C4-2B (cell line): Measurements from ENCODE around the gene CAMK4.

ENCODE experiments used
- ZFX ChIP-seq: fragments of 450-650 bp; IDR thresholded peaks from 2 replicates; pipeline ENCODE4 v1.6.1; 2017
- TF ChIP-seq, protein P1 (sequence below): fragments of 450-650 bp; conservative IDR thresholded peaks from 2 replicates; pipeline ENCODE4 v1.5.1; 2017; ENCODE audit warnings: mild to moderate bottlenecking

DNA sequence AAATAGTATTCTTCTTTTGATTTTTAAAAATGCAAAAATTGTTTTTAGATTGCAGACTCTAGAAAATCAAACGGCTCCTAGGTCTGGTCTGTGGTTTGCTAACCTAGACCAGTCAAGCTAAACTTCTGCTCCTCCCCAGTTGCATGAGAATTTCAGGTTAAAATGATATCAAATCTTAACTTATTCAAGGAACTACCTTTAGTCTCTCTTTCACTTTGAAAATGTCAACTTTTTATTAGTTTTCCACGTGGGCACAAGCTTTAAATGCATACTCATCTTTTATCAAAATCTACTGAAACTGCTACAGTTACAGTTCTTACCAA lies 8.8 kb downstream of the CAMK4 start:
- TF ChIP-seq, protein P1, sequence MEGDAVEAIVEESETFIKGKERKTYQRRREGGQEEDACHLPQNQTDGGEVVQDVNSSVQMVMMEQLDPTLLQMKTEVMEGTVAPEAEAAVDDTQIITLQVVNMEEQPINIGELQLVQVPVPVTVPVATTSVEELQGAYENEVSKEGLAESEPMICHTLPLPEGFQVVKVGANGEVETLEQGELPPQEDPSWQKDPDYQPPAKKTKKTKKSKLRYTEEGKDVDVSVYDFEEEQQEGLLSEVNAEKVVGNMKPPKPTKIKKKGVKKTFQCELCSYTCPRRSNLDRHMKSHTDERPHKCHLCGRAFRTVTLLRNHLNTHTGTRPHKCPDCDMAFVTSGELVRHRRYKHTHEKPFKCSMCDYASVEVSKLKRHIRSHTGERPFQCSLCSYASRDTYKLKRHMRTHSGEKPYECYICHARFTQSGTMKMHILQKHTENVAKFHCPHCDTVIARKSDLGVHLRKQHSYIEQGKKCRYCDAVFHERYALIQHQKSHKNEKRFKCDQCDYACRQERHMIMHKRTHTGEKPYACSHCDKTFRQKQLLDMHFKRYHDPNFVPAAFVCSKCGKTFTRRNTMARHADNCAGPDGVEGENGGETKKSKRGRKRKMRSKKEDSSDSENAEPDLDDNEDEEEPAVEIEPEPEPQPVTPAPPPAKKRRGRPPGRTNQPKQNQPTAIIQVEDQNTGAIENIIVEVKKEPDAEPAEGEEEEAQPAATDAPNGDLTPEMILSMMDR, result no peak
- no peak for TF ChIP-seq ZFX
